ENCODE results near the gene PNKP. TPM values are rescaled to one million over a fixed set of nuclear protein-coding genes. Genes with fewer than 3 reads are reported as not detected.
A peak's percentile ranks its signal among the peaks of the same experiment; 100 is the strongest.

The PNKP gene
- total RNA-seq, 1 experiment from 2014 or later = 130 TPM

DNA sequence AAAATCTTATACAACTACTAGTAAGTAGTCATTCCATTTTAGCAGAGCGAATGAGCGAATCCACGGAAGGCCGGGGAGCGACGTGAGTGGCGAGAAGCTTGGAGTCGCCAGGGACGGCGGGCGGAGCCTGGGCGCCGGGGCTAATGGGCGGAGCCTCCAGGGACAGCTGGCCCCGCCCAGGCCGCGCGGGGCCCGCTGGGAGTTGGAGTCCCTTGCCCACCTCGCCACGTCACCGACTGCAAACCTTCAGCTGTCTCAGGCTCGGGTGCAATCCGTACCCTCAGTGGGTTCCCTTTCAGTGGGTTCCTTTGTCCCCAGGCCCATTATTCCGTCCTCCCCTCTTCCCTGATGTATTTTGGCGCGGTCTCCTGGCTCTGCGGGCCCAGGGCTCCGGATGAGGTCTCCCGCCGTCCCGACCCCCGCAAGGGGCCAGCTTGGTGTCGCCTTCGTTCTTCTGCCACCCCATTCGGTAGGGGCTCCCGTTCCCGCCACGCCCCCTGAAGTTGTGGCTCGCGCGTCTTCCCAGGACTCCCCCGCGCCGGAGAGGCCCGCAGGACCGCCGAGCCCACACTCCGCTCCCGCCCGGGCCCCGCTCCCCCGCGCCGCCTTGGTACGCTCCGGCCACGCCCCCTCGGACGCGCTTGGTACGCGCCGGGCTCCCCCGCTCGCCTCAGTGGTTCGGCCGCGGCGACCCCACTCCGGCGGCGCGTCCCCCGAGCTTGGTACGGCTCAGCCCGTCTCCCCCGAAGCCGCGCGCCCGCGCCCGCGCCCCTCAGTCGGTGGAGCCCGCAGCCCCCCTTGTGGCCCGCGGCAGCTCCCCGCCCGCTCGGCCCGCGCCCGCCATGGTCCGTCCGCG lies 16.7 kb downstream of the PNKP start, which contains the start of gene PTOV1:
Gene PTOV1, plus strand, starts transcription at position 673 of the 856 bp plus-strand sequence.
- TF ChIP-seq, protein P1, sequence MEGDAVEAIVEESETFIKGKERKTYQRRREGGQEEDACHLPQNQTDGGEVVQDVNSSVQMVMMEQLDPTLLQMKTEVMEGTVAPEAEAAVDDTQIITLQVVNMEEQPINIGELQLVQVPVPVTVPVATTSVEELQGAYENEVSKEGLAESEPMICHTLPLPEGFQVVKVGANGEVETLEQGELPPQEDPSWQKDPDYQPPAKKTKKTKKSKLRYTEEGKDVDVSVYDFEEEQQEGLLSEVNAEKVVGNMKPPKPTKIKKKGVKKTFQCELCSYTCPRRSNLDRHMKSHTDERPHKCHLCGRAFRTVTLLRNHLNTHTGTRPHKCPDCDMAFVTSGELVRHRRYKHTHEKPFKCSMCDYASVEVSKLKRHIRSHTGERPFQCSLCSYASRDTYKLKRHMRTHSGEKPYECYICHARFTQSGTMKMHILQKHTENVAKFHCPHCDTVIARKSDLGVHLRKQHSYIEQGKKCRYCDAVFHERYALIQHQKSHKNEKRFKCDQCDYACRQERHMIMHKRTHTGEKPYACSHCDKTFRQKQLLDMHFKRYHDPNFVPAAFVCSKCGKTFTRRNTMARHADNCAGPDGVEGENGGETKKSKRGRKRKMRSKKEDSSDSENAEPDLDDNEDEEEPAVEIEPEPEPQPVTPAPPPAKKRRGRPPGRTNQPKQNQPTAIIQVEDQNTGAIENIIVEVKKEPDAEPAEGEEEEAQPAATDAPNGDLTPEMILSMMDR (conservative IDR thresholded peaks at IDR 0.05; ENCODE audit: low read depth, low read length) = no peak
- TF ChIP-seq EZH2 (IDR thresholded peaks at IDR 0.05; ENCODE audit: borderline replicate concordance, low read depth, low read length, poor library complexity, severe bottlenecking) = no peak
- CTCF ChIA-PET = interaction anchor here (0.5 to 1.1 kb wide), 3 partner anchors 38 to 69 kb away, joined by 3 read pairs; no protein-coding TSS in a partner anchor
- Histone ChIP-seq H3K4me1 (ENCODE audit: insufficient read depth, low read length, poor library complexity, severe bottlenecking) (peaks cover 19% of the 10 kb centered on the region), H3K4me3 (ENCODE audit: low read depth, low read length, poor library complexity, severe bottlenecking) (peak within 1 kb of the TSS; percentile 74), H3K36me3 (ENCODE audit: insufficient read depth, low read length, poor library complexity, severe bottlenecking) (peaks cover 16% of the 10 kb centered on the region), H3K27ac (ENCODE audit: low read depth, low read length, poor library complexity, severe bottlenecking) (peak within 1 kb of the TSS; percentile 99), H3K27me3 (replicated peaks; ENCODE audit: insufficient read depth, low read depth, low read length, poor library complexity) (no peaks in the 10 kb centered on the region), H3K9me3 (ENCODE audit: low read depth, low read length, poor library complexity, severe bottlenecking) (peaks cover 9% of the 10 kb centered on the region)
- intact Hi-C loops (cut with micrococcal nuclease; ENCODE audit: unreplicated experiment) = loop anchor here (2.0 to 5.0 kb wide), 2 partner anchors 38 to 353 kb away; partner anchors contain the start of genes FUZ and RPS11
- POLR2A ChIA-PET (ENCODE audit: low non-redundant PET) = interaction anchor here (0.6 to 0.9 kb wide), 2 partner anchors 17 to 175 kb away, joined by 3 read pairs; no protein-coding TSS in a partner anchor
- BruUV-seq (replicated peaks) = no TSS peak
- peak; percentile 96 for DNase-seq (ENCODE audit: low spot score)

DNA sequence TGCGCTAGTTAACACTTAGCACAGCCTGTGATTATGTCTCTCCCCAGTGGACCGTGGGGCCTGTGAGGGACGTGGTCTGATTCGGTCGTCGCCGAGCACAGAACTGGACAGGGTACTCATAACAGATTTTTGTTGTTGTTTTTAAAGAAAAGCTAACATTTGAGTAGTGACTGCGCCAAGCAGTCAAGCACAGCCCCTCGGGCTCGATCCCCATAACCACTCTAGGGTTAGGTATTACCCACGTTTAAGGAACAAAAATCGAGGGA lies 17.2 kb downstream of the PNKP start:
- DNase-seq (ENCODE audit: low spot score) = no peak
- POLR2A ChIA-PET (ENCODE audit: low non-redundant PET) = interaction anchor here (0.9 kb wide), 1 partner anchor 174 kb away, joined by 3 read pairs; no protein-coding TSS in a partner anchor
- peaks cover 9% of the 10 kb centered on the region for H3K9me3 ChIP-seq (ENCODE audit: low read depth, low read length, poor library complexity, severe bottlenecking)
- H3K27ac ChIP-seq (ENCODE audit: low read depth, low read length, poor library complexity, severe bottlenecking) = peak overlapping the region; percentile 99
- peak overlapping the region; percentile 74 for H3K4me3 ChIP-seq (ENCODE audit: low read depth, low read length, poor library complexity, severe bottlenecking)
- no TSS peak for BruUV-seq (replicated peaks)
- H3K4me1 ChIP-seq (ENCODE audit: insufficient read depth, low read length, poor library complexity, severe bottlenecking) = peaks cover 19% of the 10 kb centered on the region
- CTCF ChIA-PET = interaction anchor here (0.6 to 1.1 kb wide), 2 partner anchors 38 to 49 kb away, joined by 3 read pairs; no protein-coding TSS in a partner anchor
- intact Hi-C loops (cut with micrococcal nuclease; ENCODE audit: unreplicated experiment) = loop anchor here (2.0 to 5.0 kb wide), 2 partner anchors 37 to 353 kb away; partner anchors contain the start of genes FUZ and RPS11
- no peaks in the 10 kb centered on the region for H3K27me3 ChIP-seq (replicated peaks; ENCODE audit: insufficient read depth, low read depth, low read length, poor library complexity)
- H3K36me3 ChIP-seq (ENCODE audit: insufficient read depth, low read length, poor library complexity, severe bottlenecking) = peaks cover 10% of the 10 kb centered on the region
- TF ChIP-seq EZH2 (IDR thresholded peaks at IDR 0.05; ENCODE audit: borderline replicate concordance, low read depth, low read length, poor library complexity, severe bottlenecking) = no peak
- TF ChIP-seq, protein P1 (conservative IDR thresholded peaks at IDR 0.05; ENCODE audit: low read depth, low read length) = no peak

DNA sequence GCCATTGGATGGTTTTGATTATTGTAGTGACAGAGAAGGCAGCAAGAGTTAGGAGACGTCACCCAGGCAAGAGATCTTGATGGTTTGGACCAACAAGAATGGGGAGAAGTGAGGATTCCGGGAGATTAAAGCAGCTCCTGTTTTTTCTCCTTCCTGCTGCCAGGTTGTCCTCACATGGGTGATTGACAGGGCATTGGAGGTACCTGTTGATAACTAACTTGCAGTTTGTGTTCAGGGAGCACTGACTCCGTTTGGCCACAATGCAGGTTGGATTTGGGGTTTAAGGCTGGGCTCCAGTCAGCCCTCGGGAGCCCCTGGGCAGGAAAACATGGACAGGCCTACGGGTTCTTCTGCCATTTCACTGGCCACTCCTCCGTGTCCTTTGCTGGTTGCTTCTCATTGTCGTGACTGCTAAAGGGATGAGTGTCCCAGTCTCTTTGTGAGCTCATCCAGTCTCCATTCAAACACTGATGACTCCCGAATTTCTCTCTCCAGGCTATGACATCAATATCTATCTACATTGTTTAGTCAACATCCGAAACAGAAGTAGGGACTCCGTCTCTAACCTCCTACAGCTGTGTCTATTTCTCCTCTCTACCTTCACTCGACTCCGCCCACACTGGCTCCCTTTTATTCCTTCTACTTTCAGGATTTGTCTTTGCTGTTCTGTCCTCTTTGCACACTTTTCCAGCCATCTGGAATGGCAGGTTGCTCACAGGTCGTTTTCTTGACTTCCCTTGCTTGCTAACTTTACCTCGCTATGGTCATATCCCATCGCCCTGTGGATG lies 17.7 kb downstream of the PNKP start:
- intact Hi-C loops (cut with micrococcal nuclease; ENCODE audit: unreplicated experiment) = loop anchor here (2.0 to 5.0 kb wide), 2 partner anchors 37 to 352 kb away; partner anchors contain the start of genes FUZ and RPS11
- Histone ChIP-seq H3K36me3 (ENCODE audit: insufficient read depth, low read length, poor library complexity, severe bottlenecking) (peaks cover 6% of the 10 kb centered on the region), H3K27me3 (replicated peaks; ENCODE audit: insufficient read depth, low read depth, low read length, poor library complexity) (no peaks in the 10 kb centered on the region), H3K27ac (ENCODE audit: low read depth, low read length, poor library complexity, severe bottlenecking) (peak overlapping the region; percentile 99), H3K9me3 (ENCODE audit: low read depth, low read length, poor library complexity, severe bottlenecking) (peaks cover 9% of the 10 kb centered on the region), H3K4me3 (ENCODE audit: low read depth, low read length, poor library complexity, severe bottlenecking) (no peak overlapping the region), H3K4me1 (ENCODE audit: insufficient read depth, low read length, poor library complexity, severe bottlenecking) (peaks cover 19% of the 10 kb centered on the region)
- TF ChIP-seq EZH2 (IDR thresholded peaks at IDR 0.05; ENCODE audit: borderline replicate concordance, low read depth, low read length, poor library complexity, severe bottlenecking) = no peak
- TF ChIP-seq, protein P1 (conservative IDR thresholded peaks at IDR 0.05; ENCODE audit: low read depth, low read length) = no peak
- POLR2A ChIA-PET (ENCODE audit: low non-redundant PET) = no interaction called here
- BruUV-seq (replicated peaks) = TSS peak; percentile 25
- DNase-seq (ENCODE audit: low spot score) = no peak
- CTCF ChIA-PET = interaction anchor here (0.6 to 1.1 kb wide), 2 partner anchors 37 to 173 kb away, joined by 3 to 4 read pairs; partner anchors contain the start of gene PRMT1
